H9 (cell line): Measurements from ENCODE around the gene KRTAP10-12. TPM values are rescaled to one million over a fixed set of nuclear protein-coding genes. Genes with fewer than 3 reads are reported as not detected.
A peak's percentile ranks its signal among the peaks of the same experiment; 100 is the strongest.

ENCODE experiments used
- DNase-seq: peaks from one replicate; pipeline ENCODE4 v3.0.0-alpha.2; 2017
- H2AFZ ChIP-seq: one replicate; pipeline ENCODE4 v1.6.1; 2013; ENCODE audit warnings: mild to moderate bottlenecking, low read length, control low read depth, moderate library complexity
- H2AK5ac ChIP-seq: 2 replicates; pipeline ENCODE4 v1.6.1; 2013; ENCODE audit warnings: low read length, control low read depth, mixed read lengths; ENCODE audit not compliant: insufficient read length
- H2BK120ac ChIP-seq: one replicate; pipeline ENCODE4 v1.6.1; 2013; ENCODE audit warnings: low read depth, mild to moderate bottlenecking, low read length, control low read depth, inconsistent platforms; ENCODE audit not compliant: poor library complexity, severe bottlenecking
- H2BK12ac ChIP-seq: 2 replicates; pipeline ENCODE4 v1.6.1; 2013; ENCODE audit warnings: low read length, control low read depth, mixed read lengths, low read depth; ENCODE audit not compliant: insufficient read length
- H2BK15ac ChIP-seq: 2 replicates; pipeline ENCODE4 v1.6.1; 2013; ENCODE audit warnings: low read depth, low read length, control low read depth
- H2BK20ac ChIP-seq: one replicate; pipeline ENCODE4 v1.6.1; 2013; ENCODE audit warnings: low read depth, mild to moderate bottlenecking, low read length, control low read depth, inconsistent platforms; ENCODE audit not compliant: poor library complexity, severe bottlenecking
- H2BK5ac ChIP-seq: 2 replicates; pipeline ENCODE4 v1.6.1; 2013; ENCODE audit warnings: low read length, control low read depth, mixed read lengths; ENCODE audit not compliant: insufficient read length
- H3K14ac ChIP-seq: 2 replicates; pipeline ENCODE4 v1.6.1; 2013; ENCODE audit warnings: low read length, control low read depth; ENCODE audit not compliant: insufficient read depth
- H3K18ac ChIP-seq: 2 replicates; pipeline ENCODE4 v1.6.1; 2013; ENCODE audit warnings: low read depth, mild to moderate bottlenecking, mixed read lengths, low read length, control low read depth; ENCODE audit not compliant: insufficient read length
- H3K23ac ChIP-seq: 2 replicates; pipeline ENCODE4 v1.6.1; 2013; ENCODE audit warnings: low read length, control low read depth, mixed read lengths, low read depth; ENCODE audit not compliant: insufficient read length
- H3K23me2 ChIP-seq: 2 replicates; pipeline ENCODE4 v1.6.1; 2013; ENCODE audit warnings: low read depth, mild to moderate bottlenecking, mixed read lengths, low read length, control low read depth; ENCODE audit not compliant: insufficient read length, poor library complexity, severe bottlenecking
- H3K27ac ChIP-seq: 2 replicates; pipeline ENCODE4 v1.5.1; 2013; ENCODE audit warnings: low read length, control low read depth, mixed read lengths, low read depth; ENCODE audit not compliant: insufficient read length
- H3K27me3 ChIP-seq: 2 replicates; pipeline ENCODE4 v1.6.1; 2013; ENCODE audit warnings: low read length, control low read depth, inconsistent platforms; ENCODE audit not compliant: insufficient read depth
- H3K4ac ChIP-seq: 2 replicates; pipeline ENCODE4 v1.6.1; 2013; ENCODE audit warnings: low read depth, mild to moderate bottlenecking, control low read depth, inconsistent platforms, low read length, moderate library complexity
- H3K4me1 ChIP-seq: 2 replicates; pipeline ENCODE4 v1.6.1; 2013; ENCODE audit warnings: low read length, control low read depth, inconsistent platforms; ENCODE audit not compliant: insufficient read depth
- H3K4me2 ChIP-seq: 2 replicates; pipeline ENCODE4 v1.6.1; 2013; ENCODE audit warnings: low read length, control low read depth, mixed read lengths; ENCODE audit not compliant: insufficient read length, insufficient read depth
- H3K56ac ChIP-seq: 2 replicates; pipeline ENCODE4 v1.6.1; 2013; ENCODE audit warnings: low read depth, mild to moderate bottlenecking, mixed read lengths, low read length, control low read depth; ENCODE audit not compliant: insufficient read length
- H3K79me1 ChIP-seq: 2 replicates; pipeline ENCODE4 v1.6.1; 2013; ENCODE audit warnings: low read depth, mild to moderate bottlenecking, moderate library complexity, low read length, control low read depth, inconsistent platforms; ENCODE audit not compliant: insufficient read depth, poor library complexity, severe bottlenecking
- H3K79me2 ChIP-seq: 2 replicates; pipeline ENCODE4 v1.6.1; 2013; ENCODE audit warnings: low read length, control low read depth, inconsistent platforms; ENCODE audit not compliant: insufficient read depth
- H3K9ac ChIP-seq: 2 replicates; pipeline ENCODE4 v1.6.1; 2013; ENCODE audit warnings: low read length, control low read depth, mixed read lengths; ENCODE audit not compliant: insufficient read length; ENCODE audit errors: extremely low read depth
- H3K9me3 ChIP-seq: one replicate; pipeline ENCODE4 v1.6.1; 2013; ENCODE audit warnings: low read depth, low read length, inconsistent platforms; ENCODE audit not compliant: control insufficient read depth
- H3T11ph ChIP-seq: one replicate; pipeline ENCODE4 v1.6.1; 2013; ENCODE audit warnings: mild to moderate bottlenecking, low read length, control low read depth, inconsistent platforms
- H4K20me1 ChIP-seq: one replicate; pipeline ENCODE4 v1.6.1; 2013; ENCODE audit not compliant: control insufficient read depth, insufficient read length, insufficient read depth
- H4K5ac ChIP-seq: 2 replicates; pipeline ENCODE4 v1.6.1; 2013; ENCODE audit warnings: low read depth, mild to moderate bottlenecking, mixed read lengths, low read length, control low read depth; ENCODE audit not compliant: insufficient read length
- H4K8ac ChIP-seq: replicated peaks from 2 replicates; pipeline ENCODE4 v1.6.1; 2013; ENCODE audit warnings: low read length, control low read depth, mixed read lengths, low read depth; ENCODE audit not compliant: insufficient read length
- H4K91ac ChIP-seq: 2 replicates; pipeline ENCODE4 v1.6.1; 2013; ENCODE audit warnings: low read depth, mild to moderate bottlenecking, moderate library complexity, mixed read lengths, low read length, control low read depth; ENCODE audit not compliant: insufficient read length
- H3K27ac Mint-ChIP-seq, 3 experiments: 2 replicates in 2 of 3; 3 replicates in 1 of 3; pipeline ENCODE4 v1.8.0; 2020 to 2021; ENCODE audit warnings: mixed read lengths in 3 of 3, mild to moderate bottlenecking in 1 of 3, moderate library complexity in 1 of 3
- H3K27me3 Mint-ChIP-seq: 2 replicates; pipeline ENCODE4 v1.8.0; 2021; ENCODE audit warnings: low read depth, mild to moderate bottlenecking, moderate library complexity, mixed read lengths
- H3K36me3 Mint-ChIP-seq, 3 experiments: 2 replicates in 2 of 3; 3 replicates in 1 of 3; pipeline ENCODE4 v1.8.0; 2020 to 2021; ENCODE audit warnings: low read depth in 3 of 3, mixed read lengths in 3 of 3; ENCODE audit not compliant: insufficient read depth in 1 of 3
- H3K4me1 Mint-ChIP-seq, 2 experiments: 2 replicates each; pipeline ENCODE4 v1.8.0; 2020; ENCODE audit warnings: mixed read lengths in 2 of 2
- H3K4me3 Mint-ChIP-seq, 2 experiments: 2 replicates in 1 of 2; 3 replicates in 1 of 2; pipeline ENCODE4 v1.8.0; 2020 to 2021; ENCODE audit warnings: mild to moderate bottlenecking in 2 of 2, mixed read lengths in 2 of 2, moderate library complexity in 1 of 2
- H3K9me3 Mint-ChIP-seq, 2 experiments: 2 replicates in 1 of 2; 3 replicates in 1 of 2; pipeline ENCODE4 v1.8.0; 2020; ENCODE audit warnings: mild to moderate bottlenecking in 2 of 2, mixed read lengths in 2 of 2, moderate library complexity in 1 of 2
- WGBS: extraction: QIAGEN DNeasy Blood & Tissue Kit; methylation state at CpG from one replicate; pipeline ENCODE4 v1.1.7; 2013; ENCODE audit warnings: missing lambda C conversion rate, low lambda C conversion rate, mixed read lengths; ENCODE audit not compliant: insufficient read length; ENCODE audit errors: extremely low coverage; 5-methylcytosine and 5-hydroxymethylcytosine counted together
- total RNA-seq: library from RNA; stranded (reverse); gene quantifications from 2 replicates; pipeline ENCODE4 v1.2.1, GENCODE V29; 2021
- TF ChIP-seq, protein P1 (sequence below): fragments of 200-600 bp; sonication (generic); conservative IDR thresholded peaks from 3 replicates; pipeline ENCODE4 v1.8.0; 2021; ENCODE audit warnings: antibody characterized with exemption, mild to moderate bottlenecking

KRTAP10-12 gene
- total RNA-seq, 1 experiment from 2014 or later, result not detected

GRCh38 chr21:44742418-44743153 is 45.6 kb downstream of the KRTAP10-12 start:
- Histone ChIP-seq H2BK120ac (no peak overlapping the region), H3K9ac (no peak overlapping the region), H3K14ac (no peak overlapping the region), H3K56ac (no peak overlapping the region), H3K79me2 (no peaks in the 10 kb centered on the region), H2AK5ac (no peak overlapping the region), H2BK15ac (no peak overlapping the region), H3K18ac (no peak overlapping the region), H3K23me2 (no peaks in the 10 kb centered on the region), H3K4me1 (no peaks in the 10 kb centered on the region), H3T11ph (no peak overlapping the region), H3K27me3 (no peaks in the 10 kb centered on the region), H3K23ac (no peak overlapping the region), H2BK12ac (no peak overlapping the region), H3K79me1 (no peaks in the 10 kb centered on the region), H2AFZ (no peak overlapping the region), H2BK5ac (no peak overlapping the region), H2BK20ac (no peak overlapping the region), H3K27ac (no peak overlapping the region), H3K9me3 (peaks cover 8% of the 10 kb centered on the region), H3K4ac (no peak overlapping the region), H4K8ac (no peak overlapping the region), H3K4me2 (no peak overlapping the region), H4K5ac (no peak overlapping the region), H4K91ac (no peak overlapping the region), H4K20me1 (no peaks in the 10 kb centered on the region)
- no peak overlapping the region for H3K27ac Mint-ChIP-seq
- H3K4me1 Mint-ChIP-seq, result peaks cover 27 to 32% of the 10 kb centered on the region in 2 experiments
- TF ChIP-seq, protein P1, sequence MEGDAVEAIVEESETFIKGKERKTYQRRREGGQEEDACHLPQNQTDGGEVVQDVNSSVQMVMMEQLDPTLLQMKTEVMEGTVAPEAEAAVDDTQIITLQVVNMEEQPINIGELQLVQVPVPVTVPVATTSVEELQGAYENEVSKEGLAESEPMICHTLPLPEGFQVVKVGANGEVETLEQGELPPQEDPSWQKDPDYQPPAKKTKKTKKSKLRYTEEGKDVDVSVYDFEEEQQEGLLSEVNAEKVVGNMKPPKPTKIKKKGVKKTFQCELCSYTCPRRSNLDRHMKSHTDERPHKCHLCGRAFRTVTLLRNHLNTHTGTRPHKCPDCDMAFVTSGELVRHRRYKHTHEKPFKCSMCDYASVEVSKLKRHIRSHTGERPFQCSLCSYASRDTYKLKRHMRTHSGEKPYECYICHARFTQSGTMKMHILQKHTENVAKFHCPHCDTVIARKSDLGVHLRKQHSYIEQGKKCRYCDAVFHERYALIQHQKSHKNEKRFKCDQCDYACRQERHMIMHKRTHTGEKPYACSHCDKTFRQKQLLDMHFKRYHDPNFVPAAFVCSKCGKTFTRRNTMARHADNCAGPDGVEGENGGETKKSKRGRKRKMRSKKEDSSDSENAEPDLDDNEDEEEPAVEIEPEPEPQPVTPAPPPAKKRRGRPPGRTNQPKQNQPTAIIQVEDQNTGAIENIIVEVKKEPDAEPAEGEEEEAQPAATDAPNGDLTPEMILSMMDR, result peak; percentile 30; the same call in 2 of the 3 replicates
- H3K27me3 Mint-ChIP-seq, result peaks cover 8% of the 10 kb centered on the region
- no CpG with 5 or more reads among the region's 1 CpG for WGBS
- no peak for DNase-seq
- peaks cover 14 to 30% of the 10 kb centered on the region in 2 experiments for H3K9me3 Mint-ChIP-seq
- H3K36me3 Mint-ChIP-seq, result peaks cover 4 to 10% (median 6%) of the 10 kb centered on the region in 3 experiments; a peak in 6 of 7 replicates
- H3K4me3 Mint-ChIP-seq, result no peak overlapping the region

Other genes with a start within 250 kb of the KRTAP10-12 start
- gene LRRC3, start 241.7 kb upstream of the KRTAP10-12 start, total RNA-seq, result 2.6 and 3.1 TPM in 2 replicates
- not detected in 2 replicates for gene KRTAP10-1, start 157.0 kb upstream of the KRTAP10-12 start, total RNA-seq
- not detected in 2 replicates for gene KRTAP10-2, start 145.7 kb upstream of the KRTAP10-12 start, total RNA-seq
- not detected in 2 replicates for gene KRTAP10-3, start 138.4 kb upstream of the KRTAP10-12 start, total RNA-seq
- not detected in 2 replicates for gene KRTAP10-4, start 123.4 kb upstream of the KRTAP10-12 start, total RNA-seq
- gene KRTAP10-5, start 116.6 kb upstream of the KRTAP10-12 start, total RNA-seq, result not detected in 2 replicates
- not detected in 2 replicates for gene KRTAP10-6, start 104.7 kb upstream of the KRTAP10-12 start, total RNA-seq
- not detected in 2 replicates for gene KRTAP10-7, start 96.6 kb upstream of the KRTAP10-12 start, total RNA-seq
- gene KRTAP10-8, start 85.1 kb upstream of the KRTAP10-12 start, total RNA-seq, result not detected in 2 replicates
- gene KRTAP10-9, start 70.1 kb upstream of the KRTAP10-12 start, total RNA-seq, result not detected in 2 replicates
- gene KRTAP10-10, start 59.8 kb upstream of the KRTAP10-12 start, total RNA-seq, result not detected in 2 replicates
- not detected in 2 replicates for gene KRTAP10-11, start 50.8 kb upstream of the KRTAP10-12 start, total RNA-seq
- gene KRTAP12-4, start 42.5 kb upstream of the KRTAP10-12 start, total RNA-seq, result not detected in 2 replicates
- not detected in 2 replicates for gene KRTAP12-3, start 39.2 kb upstream of the KRTAP10-12 start, total RNA-seq
- gene KRTAP12-2, start 30.2 kb upstream of the KRTAP10-12 start, total RNA-seq, result not detected in 2 replicates
- not detected in 2 replicates for gene KRTAP12-1, start 15.0 kb upstream of the KRTAP10-12 start, total RNA-seq
- gene TSPEAR, start 14.4 kb downstream of the KRTAP10-12 start, total RNA-seq, result 1.2 and 1.3 TPM in 2 replicates
- 106 and 121 TPM in 2 replicates for gene UBE2G2, start 104.6 kb downstream of the KRTAP10-12 start, total RNA-seq
- gene SUMO3, start 120.9 kb downstream of the KRTAP10-12 start, total RNA-seq, result 82.9 and 85.7 TPM in 2 replicates
- gene PTTG1IP, start 176.5 kb downstream of the KRTAP10-12 start, total RNA-seq, result 107 and 112 TPM in 2 replicates
- 0.61 and 1.1 TPM in 2 replicates for gene ITGB2, start 223.7 kb downstream of the KRTAP10-12 start, total RNA-seq
- 74.3 and 76.4 TPM in 2 replicates for gene SLX9, start 242.9 kb downstream of the KRTAP10-12 start, total RNA-seq